Kidney epithelial cell (primary cell): ENCODE measurements around the gene CRHR1. TPM values are rescaled to one million over a fixed set of nuclear protein-coding genes. Genes with fewer than 3 reads are reported as not detected.

Experiments
- DNase-seq: peaks from one replicate; pipeline ENCODE4 v3.0.0-alpha.2; 2010; ENCODE audit warnings: low read depth
- H3K27me3 ChIP-seq: 2 replicates; pipeline ENCODE4 v1.6.0; 2011; ENCODE audit warnings: low read length; ENCODE audit not compliant: control insufficient read depth, insufficient read depth
- H3K36me3 ChIP-seq: 2 replicates; pipeline ENCODE4 v1.5.1; 2011; ENCODE audit warnings: low read length; ENCODE audit not compliant: control insufficient read depth, insufficient read depth
- H3K4me3 ChIP-seq: 2 replicates; pipeline ENCODE4 v1.5.1; 2011; ENCODE audit warnings: low read depth, mild to moderate bottlenecking, control low read depth, low read length
- CTCF ChIP-seq: IDR thresholded peaks from 2 replicates; pipeline ENCODE4 v1.5.1; 2011; ENCODE audit warnings: mild to moderate bottlenecking, moderate library complexity, low read length, control low read depth, inconsistent platforms; ENCODE audit not compliant: insufficient read depth, poor library complexity, severe bottlenecking
- total RNA-seq: library from RNA; depleted of rRNA; stranded (reverse); fragments of >200 nt; gene quantifications from 2 replicates; pipeline ENCODE4 v1.2.3, GENCODE V29; 2015

CRHR1 gene
- total RNA-seq, 1 donor from 2014 or later = not detected

GRCh38 chr17:45750779-45751440 is 33.2 kb upstream of the CRHR1 start:
- no peak overlapping the region for H3K4me3 ChIP-seq
- H3K27me3 ChIP-seq = peaks cover 15% of the 10 kb centered on the region
- no peak for DNase-seq
- no peak for TF ChIP-seq CTCF
- no peaks in the 10 kb centered on the region for H3K36me3 ChIP-seq

GRCh38 chr17:45751466-45751865 is 32.7 kb upstream of the CRHR1 start:
- Histone ChIP-seq H3K27me3 (peaks cover 16% of the 10 kb centered on the region), H3K36me3 (no peaks in the 10 kb centered on the region), H3K4me3 (no peak overlapping the region)
- DNase-seq = no peak
- TF ChIP-seq CTCF = no peak

GRCh38 chr17:45752246-45752645 is 31.9 kb upstream of the CRHR1 start:
- peaks cover 19% of the 10 kb centered on the region for H3K27me3 ChIP-seq
- TF ChIP-seq CTCF = no peak
- no peak for DNase-seq
- H3K36me3 ChIP-seq = no peaks in the 10 kb centered on the region
- no peak overlapping the region for H3K4me3 ChIP-seq

GRCh38 chr17:45753645-45754225 is 30.4 kb upstream of the CRHR1 start:
- TF ChIP-seq CTCF = no peak
- Histone ChIP-seq H3K27me3 (peaks cover 18% of the 10 kb centered on the region), H3K4me3 (no peak overlapping the region), H3K36me3 (no peaks in the 10 kb centered on the region)
- DNase-seq = no peak

GRCh38 chr17:45755050-45755449 is 29.1 kb upstream of the CRHR1 start:
- Histone ChIP-seq H3K4me3 (no peak overlapping the region), H3K36me3 (no peaks in the 10 kb centered on the region), H3K27me3 (peaks cover 12% of the 10 kb centered on the region)
- no peak for DNase-seq
- TF ChIP-seq CTCF = no peak
